HepG2 (cell line): Measurements from ENCODE around the gene FRMD4A. TPM values are rescaled to one million over a fixed set of nuclear protein-coding genes. Genes with fewer than 3 reads are reported as not detected.

Source experiments
- ATAC-seq: fragments of 200-7000 bp; cut with Tn5 transposase; 3 replicates; pipeline ENCODE4 v1.9.1; 2020; ENCODE audit warnings: mild to moderate bottlenecking, moderate library complexity
- BruUV-seq: library from RNA; stranded (reverse); fragments of 400-500 nt; replicated peaks from 2 replicates; lab custom pipeline; 2021; lab: Mats Ljungman, UMichigan
- CTCF ChIA-PET: fragments of 300-600 bp; formaldehyde crosslinking; extraction: SDS; loops from one replicate; lab custom pipeline; 2021; ENCODE audit warnings: low total read pairs, inconsistent platforms, low intra/inter-chr PET ratio; lab: Yijun Ruan, JAX
- POLR2A ChIA-PET: fragments of 350-600 bp; sonication (Branson Sonifier 250); formaldehyde crosslinking; loops from one replicate; lab custom pipeline; 2020; ENCODE audit warnings: antibody characterized with exemption, inconsistent platforms; lab: Yijun Ruan, JAX
- DNase-seq: peaks from one replicate; pipeline ENCODE4 v3.0.0-alpha.2; 2015; ENCODE audit warnings: low spot score
- FAIRE-seq: peaks from 3 replicates; lab custom pipeline; 2011; peaks lifted over from hg19 to GRCh38; lab: Jason Lieb, UNC
- H2AFZ ChIP-seq: one replicate; pipeline ENCODE4 v1.6.1; 2011; ENCODE audit warnings: low read length, inconsistent platforms
- H3K27ac ChIP-seq: fragments of 300-600 bp; 3 replicates; pipeline ENCODE4 v1.8.0; 2011; ENCODE audit warnings: mixed run types, mild to moderate bottlenecking, mixed read lengths, low read length, inconsistent platforms; ENCODE audit not compliant: insufficient read depth; ENCODE audit errors: extremely low read length
- H3K27me3 ChIP-seq, 2 experiments: fragments of 200-600 bp in 1 of 2; 2 replicates in 1 of 2; 3 replicates in 1 of 2; pipeline versions ENCODE4 v1.6.0 to v1.8.0; 2011; ENCODE audit warnings: low read length in 2 of 2, mild to moderate bottlenecking in 2 of 2, moderate library complexity in 2 of 2, inconsistent platforms in 1 of 2; ENCODE audit not compliant: insufficient read depth in 2 of 2, control insufficient read depth in 1 of 2
- H3K36me3 ChIP-seq, 2 experiments: fragments of 200-600 bp in 1 of 2; replicated peaks in 1 of 2; 2 replicates in 1 of 2; 3 replicates in 1 of 2; pipeline versions ENCODE4 v1.5.1 to v1.8.0; 2011; ENCODE audit warnings: low read length in 2 of 2, inconsistent platforms in 1 of 2; ENCODE audit not compliant: insufficient read depth in 2 of 2, control insufficient read depth in 1 of 2
- H3K4me1 ChIP-seq: 2 replicates; pipeline ENCODE4 v1.5.1; 2012; ENCODE audit warnings: low read length, inconsistent platforms; ENCODE audit not compliant: insufficient read depth
- H3K4me2 ChIP-seq: 2 replicates; pipeline ENCODE4 v1.6.0; 2011; ENCODE audit warnings: low read depth, low read length, inconsistent platforms
- H3K4me3 ChIP-seq, 3 experiments: fragments of 200-600 bp in 1 of 3; sonication (generic), shearing (Covaris generic) in 1 of 3; replicated peaks in 1 of 3; 2 replicates each; pipeline ENCODE4 v1.5.1; 2011 to 2016; ENCODE audit warnings: low read length in 3 of 3, inconsistent platforms in 2 of 3, low read depth in 2 of 3, mild to moderate bottlenecking in 2 of 3, control low read depth in 1 of 3, mixed read lengths in 1 of 3; ENCODE audit not compliant: insufficient read depth in 1 of 3
- H3K79me2 ChIP-seq: one replicate; pipeline ENCODE4 v1.6.1; 2011; ENCODE audit warnings: low read length, inconsistent platforms; ENCODE audit not compliant: insufficient read depth
- H3K9ac ChIP-seq: 2 replicates; pipeline ENCODE4 v1.6.0; 2011; ENCODE audit warnings: mild to moderate bottlenecking, low read depth, low read length, inconsistent platforms; ENCODE audit not compliant: insufficient read depth
- H3K9me3 ChIP-seq: 2 replicates; pipeline ENCODE4 v1.5.1; 2012; ENCODE audit warnings: mild to moderate bottlenecking, low read length
- H4K20me1 ChIP-seq: 2 replicates; pipeline ENCODE4 v1.6.0; 2011; ENCODE audit warnings: inconsistent platforms, mild to moderate bottlenecking, low read length, moderate library complexity; ENCODE audit not compliant: insufficient read depth
- AFF4 ChIP-seq: sonication (generic); formaldehyde crosslinking; IDR thresholded peaks from 2 replicates; pipeline ENCODE4 v1.4.0; 2020; ENCODE audit warnings: missing genetic modification reagents
- JUN ChIP-seq: sonication (generic); formaldehyde crosslinking; IDR thresholded peaks from 2 replicates; pipeline ENCODE4 v1.4.0; 2020; ENCODE audit warnings: mild to moderate bottlenecking, missing genetic modification reagents
- KLF15 ChIP-seq: sonication (generic); formaldehyde crosslinking; IDR thresholded peaks from 2 replicates; pipeline ENCODE4 v1.8.1; 2023; ENCODE audit warnings: borderline replicate concordance, mild to moderate bottlenecking, inconsistent platforms, missing genetic modification reagents, mixed read lengths
- KLF9 ChIP-seq: IDR thresholded peaks from 2 replicates; pipeline ENCODE4 v1.6.1; 2016; ENCODE audit warnings: low read depth
- POGK ChIP-seq: sonication (generic); formaldehyde crosslinking; conservative IDR thresholded peaks from 2 replicates; pipeline ENCODE4 v1.8.0; 2022; ENCODE audit warnings: mild to moderate bottlenecking, moderate library complexity, missing genetic modification reagents
- U2AF1 ChIP-seq: fragments of 200-400 bp; formaldehyde crosslinking; optimal IDR thresholded peaks from 2 replicates; pipeline ENCODE3; 2017; ENCODE audit warnings: mild to moderate bottlenecking, low read depth, low read length
- ZNF468 ChIP-seq: sonication (generic); formaldehyde crosslinking; IDR thresholded peaks from 2 replicates; pipeline ENCODE4 v1.8.0; 2022; ENCODE audit warnings: mild to moderate bottlenecking, moderate library complexity, missing genetic modification reagents
- ZNF558 ChIP-seq: sonication (generic); formaldehyde crosslinking; IDR thresholded peaks from 2 replicates; pipeline ENCODE4 v1.9.0; 2022; ENCODE audit warnings: mild to moderate bottlenecking, missing genetic modification reagents, borderline replicate concordance
- ZNF567 ChIP-seq: sonication (generic); formaldehyde crosslinking; IDR thresholded peaks from 2 replicates; pipeline ENCODE4 v1.8.1; 2023; ENCODE audit warnings: mild to moderate bottlenecking, missing genetic modification reagents, borderline replicate concordance
- ZSCAN21 ChIP-seq: sonication (generic); formaldehyde crosslinking; IDR thresholded peaks from 2 replicates; pipeline ENCODE4 v1.8.0; 2022; ENCODE audit warnings: mild to moderate bottlenecking, missing genetic modification reagents, moderate library complexity, borderline replicate concordance
- WGBS: methylation state at CpG from one replicate; pipeline ENCODE4 v1.1.6; 2017; ENCODE audit warnings: low lambda C conversion rate; 5-methylcytosine and 5-hydroxymethylcytosine counted together
- in situ Hi-C: cut with HindIII; loops from 2 replicates; pipeline ENCODE4 v1.10.0; 2017; ENCODE audit warnings: low pct_unique_long_range_greater_than_20kb; ENCODE audit not compliant: extremely low pct_ligation_motif_present
- intact Hi-C: fragments of 100-400 bp; cut with micrococcal nuclease; formaldehyde crosslinking; loops from one replicate; pipeline ENCODE4 v1.10.0; 2022; ENCODE audit not compliant: unreplicated experiment
- polyA plus RNA-seq, 8 experiments: library from polyadenylated mRNA; depleted of rRNA in 3 of 8; stranded (reverse) in 7 of 8; unstranded in 1 of 8; fragments of >200 nt; fragmentation: Illumina TruSeq in 4 of 8; extraction: Trizol in 4 of 8; gene quantifications; 2 replicates each; pipeline versions ENCODE4 v1.2.1 to v1.2.3, GENCODE V29; 2011 to 2016; ENCODE audit warnings: low read depth in 4 of 8, missing spikeins in 1 of 8, mixed read lengths in 1 of 8; ENCODE audit not compliant: insufficient read depth in 1 of 8
- total RNA-seq, 5 experiments: library from RNA; depleted of rRNA; stranded (reverse); fragments of >200 nt; fragmentation: Illumina TruSeq; extraction: Trizol; gene quantifications; 2 replicates each; pipeline ENCODE4 v1.2.3, GENCODE V29; 2016; ENCODE audit warnings: low read depth in 1 of 5

Gene FRMD4A
- total and polyA plus RNA-seq, 2 of the 13 experiments (the other 11 are each of a cell fraction or from before 2014, with no cell fraction given) = 0.09 to 0.26 TPM

GRCh38 chr10:14142606-14143250 is 188.0 kb downstream of the FRMD4A start:
- no peak for DNase-seq
- Histone ChIP-seq H3K4me1 (no peaks in the 10 kb centered on the region), H3K36me3 (no peaks in the 10 kb centered on the region), H3K9me3 (no peaks in the 10 kb centered on the region)
- intact Hi-C loops = no loop called here
- TF ChIP-seq KLF9 (CRISPR knock-in tag) (no peak), ZNF558 (CRISPR knock-in tag) (no peak), ZSCAN21 (CRISPR knock-in tag) (no peak), POGK (CRISPR knock-in tag) (no peak), U2AF1 (no peak), KLF15 (no peak)
- TF ChIP-seq, all 625 proteins: peak for 0
- ChIA-PET CTCF (no interaction called here), POLR2A (no interaction called here)
- Histone ChIP-seq H3K27ac (no peak overlapping the region), H3K4me3 (no peak overlapping the region), H3K4me2 (no peak overlapping the region), H4K20me1 (no peaks in the 10 kb centered on the region), H2AFZ (no peak overlapping the region), H3K79me2 (no peaks in the 10 kb centered on the region), H3K27me3 (peaks cover 0 to 17% of the 10 kb centered on the region in 2 experiments; a peak in 1 of 5 replicates), H3K9ac (no peak overlapping the region)
- BruUV-seq = no TSS peak
- ATAC-seq (no peak), FAIRE-seq (no peak)
- 17% methylated on average over 4 of the region's 4 CpGs for WGBS
- in situ Hi-C loops = no loop called here

DNA sequence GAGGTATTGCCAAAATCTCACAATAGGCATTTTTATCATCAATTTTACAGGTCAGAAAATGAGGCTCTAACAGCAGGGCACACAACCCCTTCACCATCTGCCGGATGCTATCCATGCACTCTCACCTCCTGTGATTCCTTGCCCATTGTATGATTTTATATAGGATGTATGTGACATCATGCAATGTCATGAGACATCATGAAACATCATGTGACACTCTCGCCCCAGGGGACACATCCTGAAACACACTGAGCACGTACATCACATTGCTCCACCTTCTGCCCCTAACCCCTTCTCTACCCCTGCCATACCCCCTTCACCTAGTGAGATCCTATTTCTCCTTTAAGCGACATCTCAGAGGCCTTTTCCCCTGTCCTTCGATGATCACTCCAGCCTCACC is 189.4 kb downstream of the FRMD4A start:
- no peaks in the 10 kb centered on the region for H4K20me1 ChIP-seq
- WGBS = 3% methylated on average over 5 of the region's 5 CpGs
- no peak overlapping the region for H3K4me2 ChIP-seq
- ChIA-PET CTCF (no interaction called here), POLR2A (no interaction called here)
- no peak overlapping the region for H3K4me3 ChIP-seq
- in situ Hi-C loops (no loop called here), intact Hi-C loops (no loop called here)
- H2AFZ ChIP-seq = no peak overlapping the region
- H3K79me2 ChIP-seq = no peaks in the 10 kb centered on the region
- no peak for ATAC-seq
- H3K4me1 ChIP-seq = no peaks in the 10 kb centered on the region
- H3K27me3 ChIP-seq = peaks cover 0 to 21% of the 10 kb centered on the region in 2 experiments; a peak in 2 of 5 replicates
- no peak for DNase-seq
- no peak overlapping the region for H3K27ac ChIP-seq
- no peak for FAIRE-seq
- H3K9ac ChIP-seq = no peak overlapping the region
- no peaks in the 10 kb centered on the region for H3K36me3 ChIP-seq
- no TSS peak for BruUV-seq
- H3K9me3 ChIP-seq = no peaks in the 10 kb centered on the region
- no peak for TF ChIP-seq AFF4
- no peak for TF ChIP-seq ZNF468
- TF ChIP-seq ZNF567 = no peak
- no peak for TF ChIP-seq JUN (CRISPR knock-in tag)
